ENCODE data around the gene POU2F2. TPM values are rescaled to one million over a fixed set of nuclear protein-coding genes. Genes with fewer than 3 reads are reported as not detected.

POU2F2 gene
- total RNA-seq, 2 experiments from 2014 or later: 19.6 to 22.9 TPM

- CTCF ChIA-PET: interaction anchor here (1.0 to 2.8 kb wide), 8 partner anchors 8 to 189 kb away, joined by 3 to 15 read pairs (median 4); no protein-coding TSS in a partner anchor
- H3K4me1 Mint-ChIP-seq: peaks cover 63% of the 10 kb centered on the region
- H3K4me3 Mint-ChIP-seq: peak overlapping the region; percentile 75
- H3K27ac Mint-ChIP-seq: peak overlapping the region; percentile 52
- POLR2A ChIA-PET: no interaction called here
- peaks cover 1% of the 10 kb centered on the region for H3K36me3 Mint-ChIP-seq (ENCODE audit: low read depth)
- DNase-seq: no peak
- no peaks in the 10 kb centered on the region for H3K27me3 Mint-ChIP-seq
- H3K9me3 Mint-ChIP-seq: no peaks in the 10 kb centered on the region
These were observed 857 bp downstream of the POU2F2 start for GRCh38 chr19:42131149-42132029.

GRCh38 chr19:42130254-42130573 is 2.0 kb downstream of the POU2F2 start:
- Mint-ChIP-seq H3K4me1 (peaks cover 55% of the 10 kb centered on the region), H3K27me3 (no peaks in the 10 kb centered on the region), H3K36me3 (ENCODE audit: low read depth) (peaks cover 4% of the 10 kb centered on the region), H3K4me3 (peak overlapping the region; percentile 33), H3K9me3 (no peaks in the 10 kb centered on the region), H3K27ac (peak overlapping the region; percentile 51)
- POLR2A ChIA-PET: no interaction called here
- CTCF ChIA-PET: no interaction called here
- no peak for DNase-seq

GRCh38 chr19:42129399-42130253 is 2.6 kb downstream of the POU2F2 start:
- ChIA-PET CTCF (interaction anchor here (0.6 to 1.5 kb wide), 4 partner anchors 15 to 150 kb away, joined by 3 to 4 read pairs (median 4); no protein-coding TSS in a partner anchor), POLR2A (no interaction called here)
- H3K9me3 Mint-ChIP-seq: no peaks in the 10 kb centered on the region
- peaks cover 5% of the 10 kb centered on the region for H3K36me3 Mint-ChIP-seq (ENCODE audit: low read depth)
- no peak for DNase-seq
- peak overlapping the region; percentile 51 for H3K27ac Mint-ChIP-seq
- H3K4me3 Mint-ChIP-seq: peak overlapping the region; percentile 23
- peaks cover 53% of the 10 kb centered on the region for H3K4me1 Mint-ChIP-seq
- no peaks in the 10 kb centered on the region for H3K27me3 Mint-ChIP-seq

- ChIA-PET POLR2A (no interaction called here), CTCF (interaction anchor here (0.9 kb wide), 1 partner anchor 196 kb away, joined by 3 read pairs; no protein-coding TSS in a partner anchor)
- no peaks in the 10 kb centered on the region for H3K27me3 Mint-ChIP-seq
- H3K4me1 Mint-ChIP-seq: peaks cover 58% of the 10 kb centered on the region
- H3K27ac Mint-ChIP-seq: no peak overlapping the region
- no peak overlapping the region for H3K4me3 Mint-ChIP-seq
- peaks cover 14% of the 10 kb centered on the region for H3K36me3 Mint-ChIP-seq (ENCODE audit: low read depth)
- H3K9me3 Mint-ChIP-seq: no peaks in the 10 kb centered on the region
- no peak for DNase-seq
These were observed 5.7 kb downstream of the POU2F2 start for GRCh38 chr19:42126574-42126973.

- H3K4me1 Mint-ChIP-seq: peaks cover 60% of the 10 kb centered on the region
- DNase-seq: no peak
- peaks cover 14% of the 10 kb centered on the region for H3K36me3 Mint-ChIP-seq (ENCODE audit: low read depth)
- H3K27me3 Mint-ChIP-seq: no peaks in the 10 kb centered on the region
- H3K9me3 Mint-ChIP-seq: no peaks in the 10 kb centered on the region
- H3K4me3 Mint-ChIP-seq: no peak overlapping the region
- CTCF ChIA-PET: interaction anchor here (0.7 to 1.1 kb wide), 4 partner anchors 11 to 17 kb away, joined by 3 to 4 read pairs (median 3); no protein-coding TSS in a partner anchor
- no peak overlapping the region for H3K27ac Mint-ChIP-seq
- POLR2A ChIA-PET: no interaction called here
These were observed 6.7 kb downstream of the POU2F2 start for GRCh38 chr19:42125536-42125935.

GRCh38 chr19:42124386-42124901 is 7.8 kb downstream of the POU2F2 start:
- peaks cover 14% of the 10 kb centered on the region for H3K36me3 Mint-ChIP-seq (ENCODE audit: low read depth)
- H3K4me1 Mint-ChIP-seq: peaks cover 51% of the 10 kb centered on the region
- POLR2A ChIA-PET: no interaction called here
- no peaks in the 10 kb centered on the region for H3K9me3 Mint-ChIP-seq
- H3K27me3 Mint-ChIP-seq: no peaks in the 10 kb centered on the region
- no peak overlapping the region for H3K27ac Mint-ChIP-seq
- CTCF ChIA-PET: interaction anchor here (0.6 to 3.2 kb wide), 9 partner anchors 8 to 277 kb away, joined by 3 to 17 read pairs (median 3); partner anchors contain the start of genes GSK3A and POU2F2
- no peak overlapping the region for H3K4me3 Mint-ChIP-seq
- no peak for DNase-seq

- Mint-ChIP-seq H3K4me3 (peak overlapping the region; percentile 45), H3K9me3 (no peaks in the 10 kb centered on the region), H3K4me1 (peaks cover 50% of the 10 kb centered on the region), H3K27ac (peak overlapping the region; percentile 87), H3K36me3 (ENCODE audit: low read depth) (peaks cover 13% of the 10 kb centered on the region), H3K27me3 (no peaks in the 10 kb centered on the region)
- CTCF ChIA-PET: interaction anchor here (0.5 to 3.2 kb wide), 12 partner anchors 8 to 280 kb away, joined by 3 to 17 read pairs (median 4); partner anchors contain the start of genes GSK3A, PAFAH1B3 and POU2F2
- no peak for DNase-seq
- POLR2A ChIA-PET: no interaction called here
These were observed 8.5 kb downstream of the POU2F2 start for GRCh38 chr19:42123765-42124164.

GRCh38 chr19:42122691-42123607 is 9.3 kb downstream of the POU2F2 start:
- Mint-ChIP-seq H3K4me3 (peak overlapping the region; percentile 45), H3K4me1 (peaks cover 50% of the 10 kb centered on the region), H3K27ac (peak overlapping the region; percentile 87), H3K9me3 (no peaks in the 10 kb centered on the region), H3K36me3 (ENCODE audit: low read depth) (peaks cover 13% of the 10 kb centered on the region), H3K27me3 (no peaks in the 10 kb centered on the region)
- DNase-seq: peak; percentile 41
- ChIA-PET CTCF (interaction anchor here (0.5 to 3.2 kb wide), 12 partner anchors 9 to 1353 kb away, joined by 3 to 17 read pairs (median 4); partner anchors contain the start of genes GSK3A, PAFAH1B3 and POU2F2), POLR2A (no interaction called here)

GRCh38 chr19:42121656-42122069 is 10.6 kb downstream of the POU2F2 start:
- H3K27me3 Mint-ChIP-seq: no peaks in the 10 kb centered on the region
- H3K27ac Mint-ChIP-seq: peak overlapping the region; percentile 87
- POLR2A ChIA-PET: no interaction called here
- DNase-seq: peak; percentile 61
- CTCF ChIA-PET: interaction anchor here (0.6 to 3.2 kb wide), 4 partner anchors 8 to 40 kb away, joined by 3 to 17 read pairs (median 4); partner anchors contain the start of gene POU2F2
- no peaks in the 10 kb centered on the region for H3K9me3 Mint-ChIP-seq
- H3K4me1 Mint-ChIP-seq: peaks cover 45% of the 10 kb centered on the region
- H3K4me3 Mint-ChIP-seq: peak overlapping the region; percentile 45
- peaks cover 18% of the 10 kb centered on the region for H3K36me3 Mint-ChIP-seq (ENCODE audit: low read depth)

GRCh38 chr19:42121036-42121621 is 11.1 kb downstream of the POU2F2 start:
- Mint-ChIP-seq H3K27me3 (no peaks in the 10 kb centered on the region), H3K4me3 (peak overlapping the region; percentile 45), H3K27ac (peak overlapping the region; percentile 87), H3K36me3 (ENCODE audit: low read depth) (peaks cover 18% of the 10 kb centered on the region), H3K4me1 (peaks cover 45% of the 10 kb centered on the region), H3K9me3 (no peaks in the 10 kb centered on the region)
- POLR2A ChIA-PET: no interaction called here
- CTCF ChIA-PET: interaction anchor here (0.6 to 1.4 kb wide), 4 partner anchors 10 to 64 kb away, joined by 3 to 5 read pairs (median 4); partner anchors contain the start of gene POU2F2
- no peak for DNase-seq

GRCh38 chr19:42120276-42120980 is 11.8 kb downstream of the POU2F2 start:
- peaks cover 20% of the 10 kb centered on the region for H3K36me3 Mint-ChIP-seq (ENCODE audit: low read depth)
- H3K27ac Mint-ChIP-seq: peak overlapping the region; percentile 48
- peaks cover 46% of the 10 kb centered on the region for H3K4me1 Mint-ChIP-seq
- ChIA-PET CTCF (interaction anchor here (0.6 to 1.9 kb wide), 5 partner anchors 12 to 320 kb away, joined by 3 to 8 read pairs (median 3); partner anchors contain the start of gene POU2F2), POLR2A (interaction anchor here (0.6 kb wide), 1 partner anchor 266 kb away, joined by 3 read pairs; no protein-coding TSS in a partner anchor)
- H3K4me3 Mint-ChIP-seq: no peak overlapping the region
- DNase-seq: no peak
- no peaks in the 10 kb centered on the region for H3K9me3 Mint-ChIP-seq
- no peaks in the 10 kb centered on the region for H3K27me3 Mint-ChIP-seq
